Prostate gland (tissue), 2 donors: Measurements from ENCODE around the gene SRRM4.

Experiments
- POLR2A ChIP-seq: fragments of 450-650 bp; IDR thresholded peaks from one replicate; pipeline ENCODE4 v1.6.1; 2016; ENCODE audit warnings: antibody characterized with exemption, mild to moderate bottlenecking
- POLR2AphosphoS5 ChIP-seq: sonication (generic); formaldehyde crosslinking; IDR thresholded peaks from one replicate; pipeline ENCODE4 v1.6.1; 2017; ENCODE audit warnings: antibody characterized with exemption
- TF ChIP-seq, protein P1 (sequence below), 4 experiments: fragments of 200-600 bp in 2 of 4; fragments of 450-650 bp in 2 of 4; sonication (generic) in 2 of 4; IDR thresholded peaks; 1 replicate in 3 of 4; 2 replicates in 1 of 4; pipeline ENCODE4 v1.5.1; 2016 to 2019; ENCODE audit warnings: antibody characterized with exemption in 4 of 4, mild to moderate bottlenecking in 2 of 4, moderate library complexity in 2 of 4

DNA sequence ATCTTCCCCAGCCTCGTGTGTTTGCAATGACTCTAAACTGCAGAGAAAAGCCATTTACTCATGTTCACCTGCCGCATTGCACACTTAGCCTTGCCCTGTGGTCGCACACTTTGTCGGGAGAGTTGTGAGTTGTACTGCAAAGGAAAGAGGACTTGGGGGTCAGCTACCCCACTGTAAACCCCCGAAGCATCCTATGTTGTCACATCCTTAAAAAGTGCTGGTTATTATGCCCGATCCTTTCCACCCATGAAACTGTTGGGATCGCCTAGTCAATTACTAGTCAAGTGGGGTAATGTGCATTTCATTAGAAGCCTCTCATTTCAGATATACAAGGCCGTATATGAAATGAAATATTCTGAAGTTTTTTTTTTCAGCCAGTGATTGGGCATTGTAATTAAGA, 98.2 kb downstream of the SRRM4 start:
- TF ChIP-seq, protein P1, sequence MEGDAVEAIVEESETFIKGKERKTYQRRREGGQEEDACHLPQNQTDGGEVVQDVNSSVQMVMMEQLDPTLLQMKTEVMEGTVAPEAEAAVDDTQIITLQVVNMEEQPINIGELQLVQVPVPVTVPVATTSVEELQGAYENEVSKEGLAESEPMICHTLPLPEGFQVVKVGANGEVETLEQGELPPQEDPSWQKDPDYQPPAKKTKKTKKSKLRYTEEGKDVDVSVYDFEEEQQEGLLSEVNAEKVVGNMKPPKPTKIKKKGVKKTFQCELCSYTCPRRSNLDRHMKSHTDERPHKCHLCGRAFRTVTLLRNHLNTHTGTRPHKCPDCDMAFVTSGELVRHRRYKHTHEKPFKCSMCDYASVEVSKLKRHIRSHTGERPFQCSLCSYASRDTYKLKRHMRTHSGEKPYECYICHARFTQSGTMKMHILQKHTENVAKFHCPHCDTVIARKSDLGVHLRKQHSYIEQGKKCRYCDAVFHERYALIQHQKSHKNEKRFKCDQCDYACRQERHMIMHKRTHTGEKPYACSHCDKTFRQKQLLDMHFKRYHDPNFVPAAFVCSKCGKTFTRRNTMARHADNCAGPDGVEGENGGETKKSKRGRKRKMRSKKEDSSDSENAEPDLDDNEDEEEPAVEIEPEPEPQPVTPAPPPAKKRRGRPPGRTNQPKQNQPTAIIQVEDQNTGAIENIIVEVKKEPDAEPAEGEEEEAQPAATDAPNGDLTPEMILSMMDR (IDR thresholded peaks at IDR 0.05) = no peak
- TF ChIP-seq POLR2A (no peak), POLR2AphosphoS5 (no peak)
